Testis (tissue), 3 donors: Measurements from ENCODE around the gene DCDC1. TPM values are rescaled to one million over a fixed set of nuclear protein-coding genes. Genes with fewer than 3 reads are reported as not detected.

ENCODE experiments used
- DNase-seq: peaks from one replicate; pipeline ENCODE4 v3.0.0-alpha.2; 2019
- H3K27ac ChIP-seq, 2 donors: fragments of 200-600 bp; sonication (generic); one replicate each; pipeline ENCODE4 v1.5.1; 2019
- H3K27me3 ChIP-seq: fragments of 200-600 bp; sonication (generic); one replicate; pipeline ENCODE4 v1.5.1; 2019
- H3K36me3 ChIP-seq: fragments of 200-600 bp; sonication (generic); one replicate; pipeline ENCODE4 v1.5.1; 2017; ENCODE audit warnings: low read depth; ENCODE audit errors: missing control alignments
- H3K4me1 ChIP-seq: fragments of 200-600 bp; sonication (generic); one replicate; pipeline ENCODE4 v1.5.1; 2019
- H3K4me3 ChIP-seq, 2 donors: fragments of 200-600 bp; sonication (generic); one replicate each; pipeline ENCODE4 v1.5.1; 2017 to 2019
- H3K9me3 ChIP-seq: fragments of 200-600 bp; sonication (generic); one replicate; pipeline ENCODE4 v1.5.1; 2017
- POLR2A ChIP-seq: fragments of 450-650 bp; IDR thresholded peaks from one replicate; pipeline ENCODE4 v1.6.1; 2017; ENCODE audit warnings: antibody characterized with exemption, mild to moderate bottlenecking, moderate library complexity
- WGBS, 2 donors: methylation state at CpG; one replicate each; pipeline ENCODE4 v1.1.5; 2018; 5-methylcytosine and 5-hydroxymethylcytosine counted together
- intact Hi-C: fragments of 100-400 bp; cut with DNase I; formaldehyde crosslinking; loops from one replicate; pipeline ENCODE4 v1.15.1; 2023; ENCODE audit warnings: low total_unique reads
- polyA plus RNA-seq: library from polyadenylated mRNA; stranded (reverse); fragments of 350-450 nt; fragmentation: Illumina TruSeq; extraction: RNeasy Lipid Tissue Mini Kit (QIAGEN cat#74804); gene quantifications from one replicate; pipeline ENCODE4 v1.2.3, GENCODE V29; 2014; ENCODE audit warnings: low read depth, low replicate concordance; ENCODE audit not compliant: insufficient read depth
- total RNA-seq, 2 donors: library from RNA; depleted of rRNA; stranded (reverse); fragments of >200 nt; gene quantifications; one replicate each; pipeline ENCODE4 v1.2.3, GENCODE V29; 2016
- TF ChIP-seq, protein P1 (sequence below), 3 experiments: fragments of 450-650 bp in 2 of 3; fragments of 200-600 bp in 1 of 3; sonication (generic) in 1 of 3; IDR thresholded peaks; one replicate each; pipeline ENCODE4 v1.5.1; 2016 to 2019; ENCODE audit warnings: antibody characterized with exemption in 3 of 3, mild to moderate bottlenecking in 2 of 3, moderate library complexity in 1 of 3

DCDC1 gene
- total and polyA plus RNA-seq, 3 donors from 2014 or later, result 10.4 to 23.7 (median 12.3) TPM

DNA sequence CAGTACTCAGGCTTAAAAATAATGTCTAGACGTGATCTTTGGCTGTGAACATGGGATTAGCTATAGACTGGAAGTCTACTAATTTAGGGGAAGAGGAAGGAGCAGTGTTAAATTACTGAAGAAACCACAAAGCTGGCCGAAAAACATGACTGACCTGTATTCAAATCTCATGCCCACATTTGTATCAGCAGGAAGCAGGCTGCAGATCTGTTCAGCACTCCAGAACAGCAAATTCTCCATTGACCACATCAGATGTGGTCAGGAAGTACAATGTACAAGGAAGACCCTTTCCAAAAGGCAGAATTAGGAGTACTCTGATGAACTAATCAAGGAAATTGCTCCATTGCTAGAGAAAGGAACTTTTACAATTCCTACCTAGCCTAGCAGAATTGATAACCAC, 31.7 kb downstream of the DCDC1 start:
- Histone ChIP-seq H3K4me1 (no peaks in the 10 kb centered on the region), H3K9me3 (no peaks in the 10 kb centered on the region), H3K27ac (no peak overlapping the region), H3K4me3 (no peak overlapping the region), H3K36me3 (no peaks in the 10 kb centered on the region), H3K27me3 (no peaks in the 10 kb centered on the region)
- DNase-seq, result no peak
- intact Hi-C loops, result no loop called here
- 71 to 78% methylated on average over 2 of the region's 2 CpGs for WGBS, 2 donors
- TF ChIP-seq POLR2A, result no peak
- TF ChIP-seq, protein P1, sequence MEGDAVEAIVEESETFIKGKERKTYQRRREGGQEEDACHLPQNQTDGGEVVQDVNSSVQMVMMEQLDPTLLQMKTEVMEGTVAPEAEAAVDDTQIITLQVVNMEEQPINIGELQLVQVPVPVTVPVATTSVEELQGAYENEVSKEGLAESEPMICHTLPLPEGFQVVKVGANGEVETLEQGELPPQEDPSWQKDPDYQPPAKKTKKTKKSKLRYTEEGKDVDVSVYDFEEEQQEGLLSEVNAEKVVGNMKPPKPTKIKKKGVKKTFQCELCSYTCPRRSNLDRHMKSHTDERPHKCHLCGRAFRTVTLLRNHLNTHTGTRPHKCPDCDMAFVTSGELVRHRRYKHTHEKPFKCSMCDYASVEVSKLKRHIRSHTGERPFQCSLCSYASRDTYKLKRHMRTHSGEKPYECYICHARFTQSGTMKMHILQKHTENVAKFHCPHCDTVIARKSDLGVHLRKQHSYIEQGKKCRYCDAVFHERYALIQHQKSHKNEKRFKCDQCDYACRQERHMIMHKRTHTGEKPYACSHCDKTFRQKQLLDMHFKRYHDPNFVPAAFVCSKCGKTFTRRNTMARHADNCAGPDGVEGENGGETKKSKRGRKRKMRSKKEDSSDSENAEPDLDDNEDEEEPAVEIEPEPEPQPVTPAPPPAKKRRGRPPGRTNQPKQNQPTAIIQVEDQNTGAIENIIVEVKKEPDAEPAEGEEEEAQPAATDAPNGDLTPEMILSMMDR (IDR thresholded peaks at IDR 0.05), result no peak

DNA sequence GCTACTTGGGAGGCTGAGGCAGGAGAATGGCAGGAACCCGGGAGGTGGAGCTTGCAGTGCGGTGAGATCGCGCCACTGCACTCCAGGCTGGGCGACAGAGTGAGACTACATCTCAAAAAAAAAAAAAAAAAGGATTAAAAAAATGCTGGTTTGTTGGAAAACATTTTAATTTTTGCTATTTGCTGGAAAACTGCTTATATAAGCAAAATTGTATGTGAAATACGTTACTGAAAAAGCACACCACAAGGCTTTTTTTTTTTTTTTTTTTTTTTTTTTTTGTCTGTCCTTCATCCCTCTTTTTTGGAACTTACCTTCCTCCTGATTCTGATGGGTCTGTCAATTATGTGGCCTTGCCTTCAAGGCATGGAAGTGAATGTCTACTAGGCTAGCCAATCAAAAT, 40.8 kb downstream of the DCDC1 start:
- Histone ChIP-seq H3K36me3 (no peaks in the 10 kb centered on the region), H3K4me3 (no peak overlapping the region), H3K27me3 (no peaks in the 10 kb centered on the region), H3K9me3 (no peaks in the 10 kb centered on the region), H3K4me1 (no peaks in the 10 kb centered on the region), H3K27ac (no peak overlapping the region)
- intact Hi-C loops, result no loop called here
- WGBS, 2 donors, result 83 to 93% methylated on average over 6 of the region's 6 CpGs
- no peak for DNase-seq
- no peak for TF ChIP-seq POLR2A
- TF ChIP-seq, protein P1 (IDR thresholded peaks at IDR 0.05), result no peak

GRCh38 chr11:31327417-31327816, 42.1 kb downstream of the DCDC1 start:
- no peak overlapping the region for H3K27ac ChIP-seq
- intact Hi-C loops, result no loop called here
- no peaks in the 10 kb centered on the region for H3K36me3 ChIP-seq
- DNase-seq, result no peak
- no peaks in the 10 kb centered on the region for H3K9me3 ChIP-seq
- H3K4me1 ChIP-seq, result no peaks in the 10 kb centered on the region
- H3K27me3 ChIP-seq, result no peaks in the 10 kb centered on the region
- TF ChIP-seq, protein P1 (IDR thresholded peaks at IDR 0.05), result no peak
- TF ChIP-seq POLR2A, result no peak
- H3K4me3 ChIP-seq, result no peak overlapping the region
- 92 to 95% methylated on average over 3 of the region's 3 CpGs for WGBS, 2 donors

- H3K27me3 ChIP-seq, result no peaks in the 10 kb centered on the region
- intact Hi-C loops, result no loop called here
- no peaks in the 10 kb centered on the region for H3K9me3 ChIP-seq
- H3K36me3 ChIP-seq, result no peaks in the 10 kb centered on the region
- no peaks in the 10 kb centered on the region for H3K4me1 ChIP-seq
- no peak overlapping the region for H3K27ac ChIP-seq
- WGBS, 2 donors, result 75 to 81% methylated on average over 2 of the region's 2 CpGs
- H3K4me3 ChIP-seq, result no peak overlapping the region
- TF ChIP-seq POLR2A, result no peak
- TF ChIP-seq, protein P1 (IDR thresholded peaks at IDR 0.05), result no peak
- no peak for DNase-seq
Measured at GRCh38 chr11:31326470-31327148, 42.9 kb downstream of the DCDC1 start.

DNA sequence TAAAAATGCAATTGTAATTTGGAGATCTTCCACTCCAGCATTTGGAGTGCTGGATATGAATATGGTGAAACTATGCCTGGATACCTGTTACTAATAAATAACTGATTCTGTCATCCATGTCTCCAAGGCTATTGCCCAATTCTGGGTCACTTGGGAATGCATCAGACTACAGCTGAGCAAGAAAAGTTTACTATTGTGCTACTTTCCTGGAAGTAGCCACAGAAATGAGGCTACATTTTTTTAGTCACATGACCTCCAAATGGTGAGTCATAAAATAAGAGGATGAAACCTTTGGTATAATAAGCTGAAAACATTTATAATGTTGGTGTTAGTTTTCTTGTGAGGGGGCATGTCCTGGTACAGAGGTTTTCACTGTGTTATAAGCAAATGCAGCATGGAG, 44.4 kb downstream of the DCDC1 start:
- no peak for TF ChIP-seq POLR2A
- TF ChIP-seq, protein P1 (IDR thresholded peaks at IDR 0.05), result no peak
- Histone ChIP-seq H3K36me3 (no peaks in the 10 kb centered on the region), H3K9me3 (no peaks in the 10 kb centered on the region), H3K27ac (no peak overlapping the region), H3K4me3 (no peak overlapping the region), H3K27me3 (no peaks in the 10 kb centered on the region), H3K4me1 (no peaks in the 10 kb centered on the region)
- no peak for DNase-seq
- intact Hi-C loops, result no loop called here
